PC-3 (cell line): Measurements from ENCODE around the gene PCED1B. TPM values are rescaled to one million over a fixed set of nuclear protein-coding genes. Genes with fewer than 3 reads are reported as not detected.

ENCODE experiments used
- ATAC-seq: fragments of 200-7000 bp; cut with Tn5 transposase; 2 replicates; pipeline ENCODE4 v1.9.1; 2020; ENCODE audit warnings: mild to moderate bottlenecking, moderate library complexity
- BruUV-seq: library from RNA; stranded (reverse); fragments of 400-500 nt; replicated peaks from 2 replicates; lab custom pipeline; 2021; lab: Mats Ljungman, UMichigan
- CTCF ChIA-PET: fragments of 300-600 bp; sonication (Branson Sonifier 250); formaldehyde crosslinking; loops from one replicate; lab custom pipeline; 2022; ENCODE audit warnings: antibody characterized with exemption; lab: Charles Lee
- POLR2A ChIA-PET: fragments of 300-600 bp; sonication (Branson Sonifier 250); formaldehyde crosslinking; loops from one replicate; lab custom pipeline; 2022; ENCODE audit warnings: antibody characterized with exemption; ENCODE audit not compliant: unreplicated experiment; lab: Charles Lee
- DNase-seq: peaks from one replicate; pipeline ENCODE4 v3.0.0-alpha.2; 2015
- H2AFZ ChIP-seq: fragments of 300-600 bp; sonication (generic); 2 replicates; pipeline ENCODE4 v1.6.0; 2016; ENCODE audit warnings: antibody characterized with exemption, low read length
- H3F3A ChIP-seq: fragments of 300-600 bp; sonication (generic); one replicate; pipeline ENCODE4 v1.6.0; 2017; ENCODE audit warnings: antibody characterized with exemption, low read length, control low read depth, mild to moderate bottlenecking; ENCODE audit not compliant: unreplicated experiment
- H3K27ac ChIP-seq: fragments of 300-600 bp; sonication (generic); 2 replicates; pipeline ENCODE4 v1.5.1; 2016; ENCODE audit warnings: mild to moderate bottlenecking, low read length
- H3K27me3 ChIP-seq: fragments of 300-600 bp; sonication (generic); 2 replicates; pipeline ENCODE4 v1.6.1; 2016; ENCODE audit warnings: low read length, mixed read lengths
- H3K36me3 ChIP-seq: fragments of 300-600 bp; sonication (generic); 2 replicates; pipeline ENCODE4 v1.6.1; 2016; ENCODE audit warnings: low read depth, mixed run types, low read length, mixed read lengths
- H3K4me1 ChIP-seq: fragments of 300-600 bp; sonication (generic); 2 replicates; pipeline ENCODE4 v1.5.1; 2016; ENCODE audit warnings: low read length; ENCODE audit not compliant: insufficient read depth
- H3K4me2 ChIP-seq: fragments of 300-600 bp; sonication (generic); 2 replicates; pipeline ENCODE4 v1.6.0; 2016; ENCODE audit warnings: low read length
- H3K4me3 ChIP-seq: fragments of 300-600 bp; sonication (generic); 2 replicates; pipeline ENCODE4 v1.5.1; 2016; ENCODE audit warnings: mild to moderate bottlenecking, low read length, mixed read lengths
- H3K79me2 ChIP-seq: fragments of 300-600 bp; sonication (generic); 2 replicates; pipeline ENCODE4 v1.6.1; 2017; ENCODE audit warnings: low read length, mixed read lengths
- H3K9ac ChIP-seq: fragments of 300-600 bp; sonication (generic); 2 replicates; pipeline ENCODE4 v1.6.0; 2016; ENCODE audit warnings: mild to moderate bottlenecking, low read length
- H3K9me2 ChIP-seq: fragments of 300-600 bp; sonication (generic); replicated peaks from 2 replicates; pipeline ENCODE4 v1.6.1; 2016; ENCODE audit warnings: mixed run types, low read length, mixed read lengths
- H3K9me3 ChIP-seq: fragments of 300-600 bp; sonication (generic); 2 replicates; pipeline ENCODE4 v1.6.1; 2016; ENCODE audit warnings: low read length, mixed read lengths
- H4K20me1 ChIP-seq: fragments of 300-600 bp; sonication (generic); 2 replicates; pipeline ENCODE4 v1.6.1; 2016; ENCODE audit warnings: low read length, mixed read lengths
- CTCF ChIP-seq: fragments of 300-600 bp; sonication (generic); conservative IDR thresholded peaks from 2 replicates; pipeline ENCODE4 v1.5.1; 2017; ENCODE audit warnings: antibody characterized with exemption, low read depth, mild to moderate bottlenecking, low read length
- EZH2 ChIP-seq: fragments of 300-600 bp; sonication (generic); IDR thresholded peaks from one replicate; pipeline ENCODE4 v1.6.1; 2017; ENCODE audit warnings: antibody characterized with exemption, mild to moderate bottlenecking, low read length; ENCODE audit not compliant: unreplicated experiment
- EZH2phosphoT487 ChIP-seq: fragments of 300-600 bp; sonication (generic); IDR thresholded peaks from 2 replicates; pipeline ENCODE4 v1.6.1; 2018; ENCODE audit warnings: mild to moderate bottlenecking, antibody characterized with exemption, low read length, borderline replicate concordance
- intact Hi-C: fragments of 100-400 bp; cut with micrococcal nuclease; formaldehyde crosslinking; loops from 2 replicates; pipeline ENCODE4 v1.9.0; 2023
- total RNA-seq: library from RNA; depleted of rRNA; stranded (reverse); fragments of >200 nt; gene quantifications from 2 replicates; pipeline ENCODE4 v1.2.3, GENCODE V29; 2014

Gene PCED1B
- total RNA-seq, 1 experiment from 2014 or later: 1.0 TPM

- POLR2A ChIA-PET: no interaction called here
These were observed 111.5 kb downstream of the PCED1B start for GRCh38 chr12:47190905-47191304.

GRCh38 chr12:47192051-47192450, 112.6 kb downstream of the PCED1B start:
- no peaks in the 10 kb centered on the region for H3K36me3 ChIP-seq
- BruUV-seq: no TSS peak
- no peak overlapping the region for H3K27ac ChIP-seq
- POLR2A ChIA-PET: no interaction called here
- H3K27me3 ChIP-seq: no peaks in the 10 kb centered on the region
- no peaks in the 10 kb centered on the region for H3K9me3 ChIP-seq
- H3K9me2 ChIP-seq: no peaks in the 10 kb centered on the region
- H3K4me2 ChIP-seq: no peak overlapping the region
- intact Hi-C loops: no loop called here
- TF ChIP-seq CTCF (no peak), EZH2phosphoT487 (no peak), EZH2 (no peak)
- DNase-seq (no peak), ATAC-seq (no peak)
- no peaks in the 10 kb centered on the region for H3K79me2 ChIP-seq
- no peak overlapping the region for H3K4me3 ChIP-seq
- CTCF ChIA-PET: no interaction called here
- no peaks in the 10 kb centered on the region for H3F3A ChIP-seq
- H4K20me1 ChIP-seq: no peaks in the 10 kb centered on the region
- no peak overlapping the region for H2AFZ ChIP-seq
- H3K9ac ChIP-seq: no peak overlapping the region
- H3K4me1 ChIP-seq: peaks cover 17% of the 10 kb centered on the region

More at GRCh38 chr12:47190905-47191304, 111.5 kb downstream of the PCED1B start:
- Histone ChIP-seq H3K4me3 (no peak overlapping the region), H3K27ac (no peak overlapping the region), H3K9ac (no peak overlapping the region), H3K27me3 (no peaks in the 10 kb centered on the region), H2AFZ (no peak overlapping the region), H3K4me2 (no peak overlapping the region), H3K79me2 (no peaks in the 10 kb centered on the region), H3F3A (no peaks in the 10 kb centered on the region), H4K20me1 (no peaks in the 10 kb centered on the region), H3K36me3 (no peaks in the 10 kb centered on the region), H3K9me3 (no peaks in the 10 kb centered on the region), H3K9me2 (no peaks in the 10 kb centered on the region), H3K4me1 (peaks cover 17% of the 10 kb centered on the region)
- intact Hi-C loops: no loop called here
- CTCF ChIA-PET: no interaction called here
- BruUV-seq: no TSS peak
- DNase-seq (no peak), ATAC-seq (no peak)
- TF ChIP-seq EZH2: no peak
- no peak for TF ChIP-seq CTCF
- no peak for TF ChIP-seq EZH2phosphoT487

GRCh38 chr12:47193066-47193465, 113.6 kb downstream of the PCED1B start:
- no peaks in the 10 kb centered on the region for H3K36me3 ChIP-seq
- no peaks in the 10 kb centered on the region for H3K79me2 ChIP-seq
- H3K27ac ChIP-seq: no peak overlapping the region
- no peak overlapping the region for H3K4me2 ChIP-seq
- H3K4me3 ChIP-seq: no peak overlapping the region
- BruUV-seq: no TSS peak
- no peaks in the 10 kb centered on the region for H3F3A ChIP-seq
- no peaks in the 10 kb centered on the region for H4K20me1 ChIP-seq
- ChIA-PET POLR2A (no interaction called here), CTCF (no interaction called here)
- no peak overlapping the region for H2AFZ ChIP-seq
- no peak for DNase-seq
- ATAC-seq: no peak
- TF ChIP-seq EZH2phosphoT487 (no peak), CTCF (no peak), EZH2 (no peak)
- H3K4me1 ChIP-seq: peaks cover 17% of the 10 kb centered on the region
- no peaks in the 10 kb centered on the region for H3K9me3 ChIP-seq
- no peaks in the 10 kb centered on the region for H3K27me3 ChIP-seq
- no peak overlapping the region for H3K9ac ChIP-seq
- H3K9me2 ChIP-seq: no peaks in the 10 kb centered on the region
- intact Hi-C loops: no loop called here
